Small intestine (tissue), 7 donors: ENCODE data around the gene NUP85. TPM values are rescaled to one million over a fixed set of nuclear protein-coding genes. Genes with fewer than 3 reads are reported as not detected.

Experiments
- DNase-seq, 2 donors: peaks; one replicate each; pipeline versions ENCODE4 v3.0.0 to v3.0.0-alpha.2; 2013
- FAIRE-seq: peaks from 2 replicates; lab custom pipeline; 2012; peaks lifted over from hg19 to GRCh38; lab: Jason Lieb, UNC
- H3K27ac ChIP-seq, 3 donors: one replicate each; pipeline ENCODE4 v1.5.1; 2013; ENCODE audit warnings: low read length in 2 of 3, mild to moderate bottlenecking in 2 of 3, control low read depth in 1 of 3, inconsistent platforms in 1 of 3, low read depth in 1 of 3, moderate library complexity in 1 of 3
- H3K27me3 ChIP-seq, 3 donors: one replicate each; pipeline ENCODE4 v1.6.1; 2013; ENCODE audit warnings: low read length in 3 of 3, inconsistent platforms in 1 of 3; ENCODE audit not compliant: control insufficient read depth in 3 of 3, insufficient read depth in 3 of 3
- H3K36me3 ChIP-seq, 3 donors: one replicate each; pipeline ENCODE4 v1.6.1; 2013; ENCODE audit warnings: low read length in 3 of 3, inconsistent platforms in 1 of 3, low read depth in 1 of 3, mild to moderate bottlenecking in 1 of 3, moderate library complexity in 1 of 3; ENCODE audit not compliant: control insufficient read depth in 3 of 3, insufficient read depth in 2 of 3
- H3K4me1 ChIP-seq, 3 donors: one replicate each; pipeline ENCODE4 v1.6.1; 2013; ENCODE audit warnings: low read length in 2 of 3, inconsistent platforms in 1 of 3, low read depth in 1 of 3, mild to moderate bottlenecking in 1 of 3, moderate library complexity in 1 of 3; ENCODE audit not compliant: control insufficient read depth in 3 of 3, insufficient read depth in 2 of 3
- H3K4me3 ChIP-seq, 3 donors: one replicate each; pipeline ENCODE4 v1.5.1; 2013; ENCODE audit warnings: low read length in 3 of 3, control low read depth in 1 of 3, inconsistent platforms in 1 of 3, low read depth in 1 of 3, mild to moderate bottlenecking in 1 of 3, moderate library complexity in 1 of 3
- H3K9me3 ChIP-seq, 2 donors: one replicate each; pipeline ENCODE4 v1.6.1; 2013; ENCODE audit warnings: low read depth in 1 of 2, low read length in 1 of 2; ENCODE audit not compliant: control insufficient read depth in 2 of 2, insufficient read depth in 1 of 2
- WGBS, 3 donors: extraction: QIAGEN DNeasy Blood & Tissue Kit; methylation state at CpG; one replicate each; pipeline ENCODE4 v1.1.7; 2013; 5-methylcytosine and 5-hydroxymethylcytosine counted together
- polyA plus RNA-seq, 4 donors: library from polyadenylated mRNA; stranded (reverse) in 3 of 4; unstranded in 1 of 4; fragments of 200-250 nt in 3 of 4; fragments of 120-200 nt in 1 of 4; gene quantifications; one replicate each; pipeline versions ENCODE4 v1.2.1 to v1.2.3, GENCODE V29; 2013
- donor health status: healthy with polysubstance abuse.
- donor health status: control.
- donor health status: control.
- donor health status: Bipolar disorder and iron deficiency.
- donor health status: healthy.

Gene NUP85
- polyA plus RNA-seq, 4 donors, result 39.4 to 49.6 (median 44.5) TPM

DNA sequence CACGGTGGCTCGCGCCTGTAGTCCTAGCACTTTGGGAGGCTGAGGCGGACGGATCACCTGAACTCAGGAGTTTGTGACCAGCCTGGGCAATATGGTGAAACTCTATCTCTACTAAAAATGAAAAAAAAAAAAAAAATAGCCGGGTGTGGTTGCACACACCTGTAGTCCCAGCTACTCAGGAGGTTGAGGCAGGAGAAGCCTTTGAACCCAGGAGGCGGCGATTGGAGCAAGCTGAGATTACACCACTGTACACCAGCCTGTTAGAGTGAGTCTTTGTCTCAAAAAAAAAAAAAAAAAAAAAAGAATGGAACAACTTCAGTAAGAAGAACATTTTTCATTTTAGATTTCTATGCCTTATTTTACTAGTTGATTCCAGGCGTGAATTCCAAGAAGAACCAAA, 2.7 kb downstream of the NUP85 start:
- Histone ChIP-seq H3K27ac (peak overlapping the region in 2 of 3 donors; percentile 64 to 77), H3K27me3 (no peaks in the 10 kb centered on the region), H3K4me1 (peaks cover 0 to 14% (median 0%) of the 10 kb centered on the region in 3 donors), H3K4me3 (no peak overlapping the region), H3K36me3 (peaks cover 7 to 40% (median 9%) of the 10 kb centered on the region in 3 donors), H3K9me3 (no peaks in the 10 kb centered on the region)
- peak; percentile 59 to 92 for DNase-seq
- WGBS, 3 donors, result 31 to 69% (median 37%) methylated on average over 9 of the region's 9 CpGs
- FAIRE-seq, result no peak

DNA sequence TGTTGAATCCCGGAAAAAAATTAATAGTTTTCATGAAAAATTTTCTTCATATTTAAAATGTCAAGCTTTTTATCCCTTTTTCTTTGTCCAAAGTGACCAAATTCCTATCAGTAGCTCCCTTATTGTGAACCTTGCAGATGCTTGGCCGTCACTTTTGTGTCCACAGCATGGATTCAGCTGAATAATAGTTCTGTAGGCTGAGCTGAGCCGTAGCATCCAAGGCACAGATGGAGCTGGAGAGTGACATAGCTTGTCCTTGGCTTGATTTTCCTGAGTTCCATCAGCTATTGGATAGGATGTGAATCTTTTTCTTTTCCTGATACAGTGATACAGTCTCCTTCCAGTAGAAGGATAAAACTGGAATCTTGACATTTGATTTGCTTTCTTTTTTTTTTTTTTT, 3.6 kb downstream of the NUP85 start:
- Histone ChIP-seq H3K4me3 (no peak overlapping the region), H3K36me3 (peaks cover 7 to 46% (median 11%) of the 10 kb centered on the region in 3 donors), H3K27me3 (no peaks in the 10 kb centered on the region), H3K9me3 (no peaks in the 10 kb centered on the region), H3K4me1 (peaks cover 0 to 14% (median 0%) of the 10 kb centered on the region in 3 donors), H3K27ac (no peak overlapping the region)
- 79 to 86% (median 84%) methylated on average over 3 of the region's 3 CpGs for WGBS, 3 donors
- DNase-seq (no peak), FAIRE-seq (no peak)

DNA sequence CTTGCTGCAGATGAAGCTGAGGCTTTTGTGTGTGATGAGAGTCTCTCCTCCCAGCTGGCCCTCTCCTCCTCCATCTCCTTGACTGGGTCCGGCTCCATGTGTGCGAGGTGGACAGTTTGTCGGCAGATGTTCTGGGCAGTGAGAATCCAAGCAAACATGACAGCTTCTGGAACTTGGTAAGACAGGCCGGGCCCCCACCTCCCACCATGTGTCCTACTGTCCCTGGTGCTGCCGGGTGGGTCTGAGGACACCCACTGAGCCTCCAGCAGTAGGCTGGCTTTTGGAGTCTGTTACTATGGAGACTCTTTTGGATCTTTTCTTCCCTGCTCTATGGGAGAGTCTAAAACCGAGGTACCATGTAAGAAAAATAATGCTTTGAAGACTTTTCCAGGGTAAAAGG, 12.7 kb downstream of the NUP85 start:
- DNase-seq (no peak), FAIRE-seq (no peak)
- Histone ChIP-seq H3K27me3 (no peaks in the 10 kb centered on the region), H3K9me3 (no peaks in the 10 kb centered on the region), H3K27ac (no peak overlapping the region), H3K4me1 (no peaks in the 10 kb centered on the region), H3K4me3 (no peak overlapping the region), H3K36me3 (peaks cover 13 to 73% (median 15%) of the 10 kb centered on the region in 3 donors)
- 92 to 94% (median 94%) methylated on average over 6 of the region's 6 CpGs for WGBS, 3 donors

DNA sequence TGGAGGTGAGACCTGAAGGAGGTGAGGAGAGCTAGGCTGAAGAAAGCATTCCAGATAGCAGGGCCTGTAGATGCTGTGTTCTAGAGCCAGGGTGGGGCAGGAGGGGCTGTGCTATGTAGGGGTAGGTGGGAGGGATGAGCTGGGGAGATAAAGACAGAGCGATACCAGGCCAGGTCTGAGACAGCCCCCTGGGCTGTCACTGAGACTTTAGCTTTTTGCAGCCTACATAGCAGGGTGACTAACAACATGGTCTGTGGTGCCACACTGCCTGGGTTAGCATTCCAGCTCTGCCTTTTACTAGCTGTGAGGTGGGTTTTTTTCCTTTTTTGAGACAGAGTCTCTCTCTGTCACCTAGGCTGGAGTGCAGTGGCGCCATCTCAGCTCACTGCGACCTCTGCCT, 14.3 kb downstream of the NUP85 start:
- WGBS, 3 donors, result 96 to 100% (median 99%) methylated on average over 3 of the region's 3 CpGs
- H3K27ac ChIP-seq, result no peak overlapping the region
- no peak overlapping the region for H3K4me3 ChIP-seq
- peaks cover 11 to 75% (median 11%) of the 10 kb centered on the region in 3 donors for H3K36me3 ChIP-seq
- no peak for DNase-seq
- H3K27me3 ChIP-seq, result no peaks in the 10 kb centered on the region
- no peaks in the 10 kb centered on the region for H3K4me1 ChIP-seq
- FAIRE-seq, result no peak
- H3K9me3 ChIP-seq, result no peaks in the 10 kb centered on the region

DNA sequence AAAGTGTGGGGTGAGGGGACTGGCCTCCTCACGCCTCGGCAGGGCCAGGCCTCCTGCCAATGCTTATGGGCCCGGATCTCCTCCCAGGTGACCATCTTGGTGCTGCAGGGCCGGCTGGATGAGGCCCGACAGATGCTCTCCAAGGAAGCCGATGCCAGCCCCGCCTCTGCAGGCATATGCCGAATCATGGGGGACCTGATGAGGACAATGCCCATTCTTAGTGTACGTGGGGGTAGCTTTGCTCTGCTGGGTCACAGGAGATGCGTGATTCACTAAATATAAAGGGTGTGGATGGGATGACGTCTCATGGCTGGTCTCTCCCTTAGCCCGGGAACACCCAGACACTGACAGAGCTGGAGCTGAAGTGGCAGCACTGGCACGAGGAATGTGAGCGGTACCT, 19.5 kb downstream of the NUP85 start:
- WGBS, 3 donors, result 84 to 86% (median 85%) methylated on average over 14 of the region's 14 CpGs
- no peak overlapping the region for H3K4me3 ChIP-seq
- H3K27me3 ChIP-seq, result no peaks in the 10 kb centered on the region
- FAIRE-seq (no peak), DNase-seq (no peak)
- H3K36me3 ChIP-seq, result peaks cover 12 to 79% (median 20%) of the 10 kb centered on the region in 3 donors
- H3K27ac ChIP-seq, result no peak overlapping the region
- H3K4me1 ChIP-seq, result no peaks in the 10 kb centered on the region
- H3K9me3 ChIP-seq, result no peaks in the 10 kb centered on the region

DNA sequence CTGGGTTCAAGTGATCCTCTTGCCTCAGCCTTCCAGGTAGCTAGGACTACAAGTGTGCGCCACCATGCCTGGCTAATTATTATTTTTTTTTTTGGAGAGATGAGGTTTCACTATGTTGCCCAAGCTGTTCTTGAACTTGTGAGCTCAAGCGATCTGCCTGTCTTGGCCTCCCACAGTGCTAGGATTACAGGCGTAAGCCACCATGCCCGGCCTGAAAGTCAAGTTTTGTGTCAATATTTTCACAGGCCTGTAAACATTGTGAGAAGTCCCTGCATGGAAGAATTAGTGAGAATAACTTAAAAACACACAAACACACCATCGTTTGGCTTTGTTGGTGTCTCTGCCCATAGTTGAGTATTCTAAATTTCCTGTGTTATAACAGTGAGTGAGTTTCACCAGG, 22.2 kb downstream of the NUP85 start:
- Histone ChIP-seq H3K4me3 (no peak overlapping the region), H3K27me3 (no peaks in the 10 kb centered on the region), H3K27ac (no peak overlapping the region), H3K4me1 (no peaks in the 10 kb centered on the region), H3K36me3 (peaks cover 14 to 89% (median 23%) of the 10 kb centered on the region in 3 donors), H3K9me3 (no peaks in the 10 kb centered on the region)
- 87 to 89% (median 87%) methylated on average over 5 of the region's 5 CpGs for WGBS, 3 donors
- DNase-seq (no peak), FAIRE-seq (no peak)

DNA sequence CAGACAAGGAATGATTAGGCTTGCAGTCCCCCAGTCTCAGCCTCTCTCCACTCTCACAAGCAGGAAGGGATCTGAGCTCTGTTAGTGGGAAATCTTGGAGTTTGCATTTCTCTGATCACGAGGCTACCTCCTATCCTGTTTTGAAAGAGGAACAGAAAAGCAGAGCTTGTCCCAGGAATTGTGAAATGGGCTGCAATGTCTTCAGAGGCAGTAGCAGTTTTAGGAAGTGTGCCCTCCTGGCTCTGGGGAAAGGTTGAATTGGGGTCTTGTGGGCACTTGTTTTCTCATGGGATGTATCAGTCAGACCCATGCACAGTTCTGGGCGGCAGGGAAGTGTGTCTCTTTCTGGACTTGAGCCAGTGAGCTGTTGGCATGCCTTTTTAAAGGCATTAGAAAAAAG, 22.8 kb downstream of the NUP85 start:
- H3K27ac ChIP-seq, result no peak overlapping the region
- no peaks in the 10 kb centered on the region for H3K4me1 ChIP-seq
- H3K9me3 ChIP-seq, result no peaks in the 10 kb centered on the region
- H3K27me3 ChIP-seq, result no peaks in the 10 kb centered on the region
- WGBS, 3 donors, result 70 to 73% (median 70%) methylated on average over 2 of the region's 2 CpGs
- FAIRE-seq (no peak), DNase-seq (no peak)
- H3K36me3 ChIP-seq, result peaks cover 14 to 93% (median 27%) of the 10 kb centered on the region in 3 donors
- H3K4me3 ChIP-seq, result no peak overlapping the region

DNA sequence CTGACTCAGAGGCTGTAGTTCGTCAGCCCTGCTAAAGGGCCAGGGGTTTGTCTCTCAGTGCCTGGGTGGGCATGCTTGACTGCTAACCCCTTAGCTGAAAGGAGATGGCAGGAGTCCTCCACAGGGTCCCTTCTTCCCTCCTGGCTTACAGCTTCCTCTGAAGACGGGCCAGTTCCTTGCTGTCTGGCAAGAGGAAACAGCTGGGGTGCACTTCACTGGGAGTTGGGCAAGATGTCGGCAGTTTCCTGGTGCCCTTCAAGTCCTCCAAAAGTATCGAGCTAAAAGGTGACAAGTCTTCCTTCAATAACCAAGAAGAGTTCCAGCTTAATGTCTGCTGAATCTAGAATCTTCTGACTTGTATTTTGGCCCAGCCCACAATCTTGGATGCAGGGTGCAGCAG, 23.4 kb downstream of the NUP85 start:
- Histone ChIP-seq H3K36me3 (peaks cover 14 to 93% (median 27%) of the 10 kb centered on the region in 3 donors), H3K4me1 (no peaks in the 10 kb centered on the region), H3K9me3 (no peaks in the 10 kb centered on the region), H3K27ac (peak overlapping the region in 1 of 3 donors; percentile 24), H3K4me3 (no peak overlapping the region), H3K27me3 (no peaks in the 10 kb centered on the region)
- no peak for FAIRE-seq
- whole genome bisulfite sequencing, 3 donors, result 78 to 83% (median 83%) methylated on average over 4 of the region's 4 CpGs
- DNase-seq, result no peak

DNA sequence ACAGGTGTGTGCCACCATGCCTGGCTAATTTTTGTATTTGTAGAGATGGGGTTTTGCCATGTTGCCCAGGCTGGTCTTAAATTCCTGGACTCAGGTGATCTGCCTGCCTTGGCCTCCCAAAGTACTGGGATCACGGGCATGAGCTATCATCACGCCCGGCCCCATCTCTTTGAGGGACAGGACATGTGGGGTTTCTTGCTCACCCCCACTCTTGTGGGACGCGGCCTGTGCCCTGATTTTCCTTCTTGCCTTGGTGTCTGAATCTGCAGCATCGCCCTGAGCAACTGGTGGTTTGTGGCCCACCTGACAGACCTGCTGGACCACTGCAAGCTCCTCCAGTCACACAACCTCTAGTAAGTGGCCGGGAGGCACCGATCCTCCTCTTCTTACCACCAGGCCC, 25.6 kb downstream of the NUP85 start:
- Histone ChIP-seq H3K4me1 (no peaks in the 10 kb centered on the region), H3K36me3 (peaks cover 8 to 92% (median 33%) of the 10 kb centered on the region in 3 donors), H3K27me3 (no peaks in the 10 kb centered on the region), H3K4me3 (no peak overlapping the region), H3K27ac (no peak overlapping the region), H3K9me3 (no peaks in the 10 kb centered on the region)
- FAIRE-seq (no peak), DNase-seq (no peak)
- WGBS, 3 donors, result 86 to 96% (median 96%) methylated on average over 8 of the region's 8 CpGs
